Suprapubic skin (tissue), 4 donors: ENCODE measurements around the gene CUL1. TPM values are rescaled to one million over a fixed set of nuclear protein-coding genes. Genes with fewer than 3 reads are reported as not detected.

Source experiments
- DNase-seq, 2 donors: peaks; one replicate each; pipeline ENCODE4 v3.0.0-alpha.2; 2019; ENCODE audit warnings: low spot score in 2 of 2
- H3K27ac ChIP-seq: fragments of 200-600 bp; sonication (generic); one replicate; pipeline ENCODE4 v1.5.1; 2019
- H3K27me3 ChIP-seq: fragments of 200-600 bp; sonication (generic); one replicate; pipeline ENCODE4 v1.5.1; 2019
- H3K36me3 ChIP-seq: fragments of 200-600 bp; sonication (generic); one replicate; pipeline ENCODE4 v1.5.1; 2019
- H3K4me1 ChIP-seq: fragments of 200-600 bp; sonication (generic); one replicate; pipeline ENCODE4 v1.5.1; 2019
- H3K4me3 ChIP-seq: fragments of 200-600 bp; sonication (generic); one replicate; pipeline ENCODE4 v1.5.1; 2019; ENCODE audit warnings: mild to moderate bottlenecking
- H3K9me3 ChIP-seq: fragments of 200-600 bp; sonication (generic); one replicate; pipeline ENCODE4 v1.5.1; 2019
- CTCF ChIP-seq, 2 donors: fragments of 200-600 bp in 1 of 2; fragments of 450-650 bp in 1 of 2; sonication (generic) in 1 of 2; IDR thresholded peaks; one replicate each; pipeline ENCODE4 v1.5.1; 2016 to 2019; ENCODE audit warnings: antibody characterized with exemption in 2 of 2, mild to moderate bottlenecking in 1 of 2, moderate library complexity in 1 of 2
- EP300 ChIP-seq: sonication (generic); formaldehyde crosslinking; IDR thresholded peaks from one replicate; pipeline ENCODE4 v1.6.1; 2017; ENCODE audit warnings: antibody characterized with exemption
- POLR2A ChIP-seq, 2 donors: fragments of 450-650 bp; IDR thresholded peaks; one replicate each; pipeline ENCODE4 v1.6.1; 2017; ENCODE audit warnings: antibody characterized with exemption in 2 of 2, mild to moderate bottlenecking in 2 of 2, moderate library complexity in 2 of 2
- POLR2AphosphoS5 ChIP-seq, 3 donors: sonication (generic); formaldehyde crosslinking; IDR thresholded peaks; one replicate each; pipeline ENCODE4 v1.6.1; 2017; ENCODE audit warnings: antibody characterized with exemption in 3 of 3
- WGBS: methylation state at CpG from one replicate; pipeline ENCODE4 v1.1.5; 2018; 5-methylcytosine and 5-hydroxymethylcytosine counted together
- total RNA-seq, 4 donors: library from RNA; depleted of rRNA; stranded (reverse); fragments of >200 nt; gene quantifications; one replicate each; pipeline ENCODE4 v1.1.0, GENCODE V29; 2016

CUL1 gene
- total RNA-seq, 4 donors from 2014 or later = 49.6 to 63.0 (median 56.6) TPM

DNA sequence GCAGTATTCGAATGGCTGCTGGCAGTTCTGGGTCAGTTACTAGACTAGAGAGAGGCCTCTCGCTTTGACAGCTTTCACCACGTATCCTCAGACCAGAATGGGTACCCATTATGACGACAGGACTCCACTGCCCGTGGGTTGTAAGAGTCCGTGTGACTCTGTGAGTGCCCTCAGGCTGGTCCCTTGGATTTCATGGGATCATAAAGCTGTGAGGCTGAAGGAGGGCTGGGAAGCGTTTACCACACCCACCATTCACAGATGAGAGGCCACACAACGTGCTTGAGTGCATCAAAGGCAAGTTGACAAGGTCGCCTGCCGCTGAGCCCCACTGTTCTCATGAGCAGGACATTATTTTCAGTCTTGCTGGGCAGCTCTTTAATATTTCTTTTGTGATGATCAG is 98.1 kb downstream of the CUL1 start:
- no peak for TF ChIP-seq EP300
- TF ChIP-seq POLR2A (IDR thresholded peaks at IDR 0.05) = no peak
- TF ChIP-seq POLR2AphosphoS5 (IDR thresholded peaks at IDR 0.05) = no peak
- TF ChIP-seq CTCF (IDR thresholded peaks at IDR 0.05) = no peak
- Histone ChIP-seq H3K27ac (no peak overlapping the region), H3K4me3 (no peak overlapping the region), H3K36me3 (peaks cover 99% of the 10 kb centered on the region), H3K4me1 (no peaks in the 10 kb centered on the region), H3K27me3 (no peaks in the 10 kb centered on the region), H3K9me3 (no peaks in the 10 kb centered on the region)
- 77% methylated on average over 10 of the region's 10 CpGs for WGBS
- DNase-seq = no peak

DNA sequence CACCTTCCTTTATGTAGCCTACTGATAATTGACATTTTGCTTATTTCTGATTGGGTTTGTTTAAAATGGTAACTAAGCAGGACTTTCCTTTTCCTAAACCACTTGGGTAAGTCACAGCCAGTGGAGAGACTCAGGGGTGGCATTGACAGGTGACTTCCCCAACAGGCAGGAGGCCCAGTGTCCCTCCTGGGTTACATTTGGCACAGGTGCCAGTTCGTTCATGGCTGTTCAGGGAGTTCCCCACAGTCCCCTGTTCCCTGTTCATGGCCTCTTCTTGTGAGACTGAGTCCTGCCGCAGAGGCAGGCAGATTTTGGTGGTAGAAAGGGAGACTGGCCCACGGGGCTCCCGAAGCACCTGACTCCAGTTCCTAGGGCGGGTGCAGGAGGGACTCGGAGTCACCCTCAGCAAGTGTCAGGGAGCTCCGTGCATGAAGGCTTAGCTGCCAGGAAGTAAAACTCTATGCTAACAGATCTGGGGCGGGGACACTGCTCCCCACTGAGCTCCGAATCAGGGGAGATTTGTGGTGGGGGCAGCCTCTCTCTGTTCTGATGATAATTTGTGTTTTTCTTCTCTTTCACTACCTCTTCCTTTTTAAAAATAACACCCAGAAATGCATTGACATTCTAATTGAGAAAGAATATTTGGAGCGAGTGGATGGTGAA is 101.3 kb downstream of the CUL1 start:
- H3K4me1 ChIP-seq = no peaks in the 10 kb centered on the region
- H3K4me3 ChIP-seq = no peak overlapping the region
- no peak overlapping the region for H3K27ac ChIP-seq
- no peak for DNase-seq
- H3K27me3 ChIP-seq = no peaks in the 10 kb centered on the region
- peaks cover 77% of the 10 kb centered on the region for H3K36me3 ChIP-seq
- no peaks in the 10 kb centered on the region for H3K9me3 ChIP-seq
- 86% methylated on average over 10 of the region's 10 CpGs for WGBS
- TF ChIP-seq EP300 (no peak), POLR2A (IDR thresholded peaks at IDR 0.05) (no peak), CTCF (IDR thresholded peaks at IDR 0.05) (no peak), POLR2AphosphoS5 (IDR thresholded peaks at IDR 0.05) (no peak)

- H3K9me3 ChIP-seq = no peaks in the 10 kb centered on the region
- H3K4me1 ChIP-seq = no peaks in the 10 kb centered on the region
- H3K36me3 ChIP-seq = peaks cover 71% of the 10 kb centered on the region
- no peak overlapping the region for H3K27ac ChIP-seq
- no peaks in the 10 kb centered on the region for H3K27me3 ChIP-seq
- 82% methylated on average over 13 of the region's 13 CpGs for WGBS
- TF ChIP-seq POLR2AphosphoS5 (IDR thresholded peaks at IDR 0.05) (no peak), CTCF (IDR thresholded peaks at IDR 0.05) (no peak), POLR2A (IDR thresholded peaks at IDR 0.05) (no peak), EP300 (no peak)
- H3K4me3 ChIP-seq = no peak overlapping the region
- no peak for DNase-seq
These were observed 102.0 kb downstream of the CUL1 start for GRCh38 chr7:148800677-148801076.

DNA sequence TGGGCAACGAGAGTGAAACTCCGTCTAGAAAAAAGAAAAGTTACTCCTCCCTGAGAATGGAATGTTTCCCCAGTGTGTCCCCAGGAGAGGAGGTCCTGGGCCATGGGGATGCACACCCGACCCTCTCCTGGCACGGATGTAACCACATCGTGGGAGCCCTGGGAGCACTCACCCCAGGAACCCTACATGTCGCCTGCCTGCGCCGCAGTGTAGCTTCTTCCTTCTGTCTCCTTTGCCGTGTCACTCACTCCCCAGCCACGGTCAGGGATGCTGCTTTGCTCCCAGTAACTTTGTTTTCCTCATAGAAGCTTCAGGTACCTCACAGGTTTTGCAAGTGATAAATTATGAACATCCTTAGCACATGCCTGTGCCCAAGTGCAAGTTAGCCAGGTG is 103.4 kb downstream of the CUL1 start:
- H3K9me3 ChIP-seq = no peaks in the 10 kb centered on the region
- 91% methylated on average over 10 of the region's 10 CpGs for WGBS
- no peak for TF ChIP-seq CTCF (IDR thresholded peaks at IDR 0.05)
- no peak overlapping the region for H3K27ac ChIP-seq
- no peaks in the 10 kb centered on the region for H3K27me3 ChIP-seq
- no peak overlapping the region for H3K4me3 ChIP-seq
- DNase-seq = no peak
- H3K4me1 ChIP-seq = no peaks in the 10 kb centered on the region
- H3K36me3 ChIP-seq = peaks cover 65% of the 10 kb centered on the region

DNA sequence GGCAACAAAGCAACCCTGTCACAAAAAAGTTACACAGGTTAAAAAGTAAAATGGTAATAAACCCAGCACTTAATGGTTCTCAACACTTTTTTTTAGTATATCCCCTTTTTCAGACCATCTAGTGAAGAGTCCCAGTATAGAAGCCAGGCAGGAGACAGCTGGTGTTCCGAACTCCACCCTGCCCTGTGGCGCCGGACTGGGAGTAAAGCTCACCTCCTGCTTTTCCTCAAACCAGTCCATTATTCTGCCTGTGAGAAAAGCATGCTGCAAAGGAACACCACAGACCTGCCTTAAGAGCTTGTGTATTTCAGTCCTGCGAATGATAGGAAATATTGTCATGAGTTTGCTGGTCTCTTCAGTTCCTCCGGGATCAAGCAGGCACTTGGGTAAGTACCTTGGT is 104.4 kb downstream of the CUL1 start:
- 95% methylated on average over 5 of the region's 5 CpGs for WGBS
- TF ChIP-seq EP300 (no peak), POLR2AphosphoS5 (IDR thresholded peaks at IDR 0.05) (no peak), POLR2A (IDR thresholded peaks at IDR 0.05) (no peak), CTCF (IDR thresholded peaks at IDR 0.05) (no peak)
- Histone ChIP-seq H3K4me3 (no peak overlapping the region), H3K9me3 (no peaks in the 10 kb centered on the region), H3K27me3 (no peaks in the 10 kb centered on the region), H3K4me1 (no peaks in the 10 kb centered on the region), H3K36me3 (peaks cover 61% of the 10 kb centered on the region), H3K27ac (no peak overlapping the region)
- DNase-seq = no peak
